Activated CD4-positive, CD25-positive, alpha-beta regulatory T cell treated with anti-CD3 and anti-CD28 coated beads, Interleukin-2, amount 50 U/mL, for 16 hours (primary cell): ENCODE results near the gene MMP28.

ENCODE experiments used
- DNase-seq: peaks from one replicate; pipeline ENCODE4 v3.0.0-alpha.2; 2020; ENCODE audit warnings: low read depth, low spot score

The MMP28 gene

GRCh38 chr17:35743626-35744328 is 51.7 kb downstream of the MMP28 start:
- no peak for DNase-seq

- DNase-seq, result no peak
These were observed 52.5 kb downstream of the MMP28 start for GRCh38 chr17:35742896-35743477.

- DNase-seq, result no peak
These were observed 52.9 kb downstream of the MMP28 start for GRCh38 chr17:35742496-35742895.

GRCh38 chr17:35740997-35741931 is 54.2 kb downstream of the MMP28 start:
- DNase-seq, result no peak

GRCh38 chr17:35740216-35740615 is 55.2 kb downstream of the MMP28 start:
- DNase-seq, result no peak

GRCh38 chr17:35738519-35739133 is 56.8 kb downstream of the MMP28 start:
- no peak for DNase-seq

- DNase-seq, result no peak
These were observed 59.2 kb downstream of the MMP28 start for GRCh38 chr17:35736236-35736635.

GRCh38 chr17:35735036-35735805 is 60.2 kb downstream of the MMP28 start:
- DNase-seq, result no peak

- no peak for DNase-seq
These were observed 61.0 kb downstream of the MMP28 start for GRCh38 chr17:35734396-35734795.

GRCh38 chr17:35733366-35733765 is 62.1 kb downstream of the MMP28 start:
- DNase-seq, result no peak

GRCh38 chr17:35732806-35733136 is 62.7 kb downstream of the MMP28 start:
- DNase-seq, result no peak

- DNase-seq, result no peak
These were observed 63.3 kb downstream of the MMP28 start for GRCh38 chr17:35731917-35732805.

- DNase-seq, result no peak
These were observed 64.1 kb downstream of the MMP28 start, which contains the start of gene RASL10B for GRCh38 chr17:35731239-35731916. Gene RASL10B, plus strand, starts transcription at chr17:35731639. Its CDS starts 3,546 bp downstream, at chr17:35735185.

- no peak for DNase-seq
These were observed 64.9 kb downstream of the MMP28 start for GRCh38 chr17:35730400-35731005.

GRCh38 chr17:35729405-35729833 is 66.0 kb downstream of the MMP28 start:
- DNase-seq, result no peak

- no peak for DNase-seq
These were observed 66.9 kb downstream of the MMP28 start for GRCh38 chr17:35728551-35728950.

- DNase-seq, result no peak
These were observed 67.8 kb downstream of the MMP28 start for GRCh38 chr17:35727635-35728034.

GRCh38 chr17:35726953-35727460 is 68.4 kb downstream of the MMP28 start:
- DNase-seq, result no peak
